ENCODE results near the gene RREB1. TPM values are rescaled to one million over a fixed set of nuclear protein-coding genes. Genes with fewer than 3 reads are reported as not detected.

RREB1 gene
- total and polyA plus RNA-seq, 2 experiments from 2014 or later: 8.5 to 25.5 TPM

GRCh38 chr6:7252390-7252789 is 144.6 kb downstream of the RREB1 start:
- H4K20me1 ChIP-seq (replicated peaks; ENCODE audit: insufficient read depth): no peaks in the 10 kb centered on the region
- no peak overlapping the region for H3K4me2 ChIP-seq
- Mint-ChIP-seq H3K4me3 (no peak overlapping the region), H3K9me3 (peaks cover 22% of the 10 kb centered on the region; the same call in 2 of the 3 replicates), H3K4me1 (no peaks in the 10 kb centered on the region), H3K36me3 (ENCODE audit: low read depth) (peaks cover 18% of the 10 kb centered on the region; the same call in 2 of the 3 replicates), H3K27me3 (ENCODE audit: insufficient read depth, low read depth, poor library complexity) (peaks cover 9% of the 10 kb centered on the region), H3K27ac (no peak overlapping the region)
- H3K27me3 ChIP-seq (ENCODE audit: insufficient read depth): no peaks in the 10 kb centered on the region
- H3K4me3 ChIP-seq: no peak overlapping the region
- no peaks in the 10 kb centered on the region for H3K36me3 ChIP-seq (ENCODE audit: insufficient read depth)
- no peak overlapping the region for H2AFZ ChIP-seq
- H3K27ac ChIP-seq (ENCODE audit: low read depth): no peak overlapping the region
- H3F3A ChIP-seq (replicated peaks; ENCODE audit: low read depth): no peaks in the 10 kb centered on the region
- H3K4me1 ChIP-seq (ENCODE audit: insufficient read depth): no peaks in the 10 kb centered on the region
- ATAC-seq: no peak
- no peak for DNase-seq (ENCODE audit: low spot score)
- no peaks in the 10 kb centered on the region for H3K79me2 ChIP-seq (replicated peaks; ENCODE audit: insufficient read depth)
- no peak for TF ChIP-seq POLR2AphosphoS5 (IDR thresholded peaks at IDR 0.05; ENCODE audit: low read depth)
- TF ChIP-seq NANOG (IDR thresholded peaks at IDR 0.05; ENCODE audit: borderline replicate concordance): no peak
- TF ChIP-seq EZH2phosphoT487 (IDR thresholded peaks at IDR 0.05; ENCODE audit: unreplicated experiment): no peak
- no peak for TF ChIP-seq ZNF462 (CRISPR knock-in tag; IDR thresholded peaks at IDR 0.05)
- no peak for TF ChIP-seq ZNF114 (CRISPR knock-in tag; IDR thresholded peaks at IDR 0.05)
- H3K9me2 ChIP-seq (ENCODE audit: insufficient read depth): 0 out of 2 replicates have a peak, but pooled peaks cover 3% of the 10 kb centered on the region

Measured in GM23338 (cell line).